NOMO-1 treated with dmso at 0.1 percent for 144 hours (cell line): ENCODE measurements around the gene PCDHA12.
"Not testable (repeated sequence)": the region's sequence is repeated elsewhere in the genome, so short reads cannot be mapped to it uniquely, and the experiment has no call there.

ENCODE experiments used
- DNase-seq: peaks from one replicate; lab custom pipeline; 2025; ENCODE audit not compliant: unreplicated experiment; lab: John Stamatoyannopoulos, UW

PCDHA12 gene, protein sequence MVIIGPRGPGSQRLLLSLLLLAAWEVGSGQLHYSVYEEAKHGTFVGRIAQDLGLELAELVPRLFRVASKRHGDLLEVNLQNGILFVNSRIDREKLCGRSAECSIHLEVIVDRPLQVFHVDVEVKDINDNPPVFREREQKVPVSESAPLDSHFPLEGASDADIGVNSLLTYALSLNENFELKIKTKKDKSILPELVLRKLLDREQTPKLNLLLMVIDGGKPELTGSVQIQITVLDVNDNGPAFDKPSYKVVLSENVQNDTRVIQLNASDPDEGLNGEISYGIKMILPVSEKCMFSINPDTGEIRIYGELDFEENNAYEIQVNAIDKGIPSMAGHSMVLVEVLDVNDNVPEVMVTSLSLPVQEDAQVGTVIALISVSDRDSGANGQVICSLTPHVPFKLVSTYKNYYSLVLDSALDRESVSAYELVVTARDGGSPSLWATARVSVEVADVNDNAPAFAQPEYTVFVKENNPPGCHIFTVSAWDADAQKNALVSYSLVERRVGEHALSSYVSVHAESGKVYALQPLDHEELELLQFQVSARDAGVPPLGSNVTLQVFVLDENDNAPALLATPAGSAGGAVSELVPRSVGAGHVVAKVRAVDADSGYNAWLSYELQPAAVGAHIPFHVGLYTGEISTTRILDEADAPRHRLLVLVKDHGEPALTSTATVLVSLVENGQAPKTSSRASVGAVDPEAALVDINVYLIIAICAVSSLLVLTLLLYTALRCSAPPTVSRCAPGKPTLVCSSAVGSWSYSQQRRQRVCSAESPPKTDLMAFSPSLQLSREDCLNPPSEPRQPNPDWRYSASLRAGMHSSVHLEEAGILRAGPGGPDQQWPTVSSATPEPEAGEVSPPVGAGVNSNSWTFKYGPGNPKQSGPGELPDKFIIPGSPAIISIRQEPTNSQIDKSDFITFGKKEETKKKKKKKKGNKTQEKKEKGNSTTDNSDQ

GRCh38 chr5:140875085-140876065 is at the start of gene PCDHA12:
Gene PCDHA12, plus strand, starts transcription at chr5:140875308. Its CDS starts 165 bp downstream, at chr5:140875473.
- no peak for DNase-seq

DNA sequence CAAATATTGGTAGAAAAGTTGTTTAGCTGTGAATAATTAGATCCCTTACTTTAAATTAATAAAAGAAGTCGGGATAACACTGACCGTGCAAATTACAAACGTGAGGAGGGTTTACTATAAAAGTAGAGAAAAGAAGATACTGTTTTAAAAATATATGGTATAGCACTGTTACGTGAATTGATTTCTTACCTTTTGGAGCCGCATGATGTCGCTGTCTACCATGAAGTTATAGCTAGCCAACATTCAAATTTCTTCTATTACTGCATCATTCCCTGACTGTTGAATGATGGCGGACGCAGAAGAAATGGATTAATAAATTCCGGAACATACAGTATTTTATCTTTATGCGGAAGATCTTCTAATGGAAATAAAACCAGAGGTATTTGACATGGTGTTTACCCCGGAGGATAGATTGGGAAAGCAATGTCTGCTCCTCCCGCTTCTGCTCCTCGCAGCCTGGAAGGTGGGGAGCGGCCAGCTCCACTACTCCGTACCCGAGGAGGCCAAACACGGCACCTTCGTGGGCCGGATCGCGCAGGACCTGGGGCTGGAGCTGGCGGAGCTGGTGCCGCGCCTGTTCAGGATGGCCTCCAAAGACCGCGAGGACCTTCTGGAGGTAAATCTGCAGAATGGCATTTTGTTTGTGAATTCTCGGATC is 47.3 kb upstream of the PCDHA12 start, which contains the start of gene PCDHA6:
TSS of gene PCDHA6 (plus strand) at position 257 of the 658 bp plus-strand sequence. CDS start at position 389, 132 bp downstream.
- no peak for DNase-seq

DNA sequence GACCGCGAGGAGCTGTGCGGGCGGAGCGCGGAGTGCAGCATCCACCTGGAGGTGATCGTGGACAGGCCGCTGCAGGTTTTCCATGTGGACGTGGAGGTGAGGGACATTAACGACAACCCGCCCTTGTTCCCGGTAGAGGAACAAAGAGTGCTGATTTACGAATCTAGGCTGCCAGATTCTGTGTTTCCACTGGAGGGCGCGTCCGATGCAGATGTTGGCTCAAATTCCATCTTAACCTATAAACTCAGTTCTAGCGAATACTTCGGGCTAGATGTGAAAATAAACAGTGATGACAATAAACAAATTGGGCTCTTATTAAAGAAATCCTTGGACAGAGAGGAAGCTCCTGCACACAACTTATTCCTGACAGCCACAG is 46.8 kb upstream of the PCDHA12 start:
- no peak for DNase-seq

DNA sequence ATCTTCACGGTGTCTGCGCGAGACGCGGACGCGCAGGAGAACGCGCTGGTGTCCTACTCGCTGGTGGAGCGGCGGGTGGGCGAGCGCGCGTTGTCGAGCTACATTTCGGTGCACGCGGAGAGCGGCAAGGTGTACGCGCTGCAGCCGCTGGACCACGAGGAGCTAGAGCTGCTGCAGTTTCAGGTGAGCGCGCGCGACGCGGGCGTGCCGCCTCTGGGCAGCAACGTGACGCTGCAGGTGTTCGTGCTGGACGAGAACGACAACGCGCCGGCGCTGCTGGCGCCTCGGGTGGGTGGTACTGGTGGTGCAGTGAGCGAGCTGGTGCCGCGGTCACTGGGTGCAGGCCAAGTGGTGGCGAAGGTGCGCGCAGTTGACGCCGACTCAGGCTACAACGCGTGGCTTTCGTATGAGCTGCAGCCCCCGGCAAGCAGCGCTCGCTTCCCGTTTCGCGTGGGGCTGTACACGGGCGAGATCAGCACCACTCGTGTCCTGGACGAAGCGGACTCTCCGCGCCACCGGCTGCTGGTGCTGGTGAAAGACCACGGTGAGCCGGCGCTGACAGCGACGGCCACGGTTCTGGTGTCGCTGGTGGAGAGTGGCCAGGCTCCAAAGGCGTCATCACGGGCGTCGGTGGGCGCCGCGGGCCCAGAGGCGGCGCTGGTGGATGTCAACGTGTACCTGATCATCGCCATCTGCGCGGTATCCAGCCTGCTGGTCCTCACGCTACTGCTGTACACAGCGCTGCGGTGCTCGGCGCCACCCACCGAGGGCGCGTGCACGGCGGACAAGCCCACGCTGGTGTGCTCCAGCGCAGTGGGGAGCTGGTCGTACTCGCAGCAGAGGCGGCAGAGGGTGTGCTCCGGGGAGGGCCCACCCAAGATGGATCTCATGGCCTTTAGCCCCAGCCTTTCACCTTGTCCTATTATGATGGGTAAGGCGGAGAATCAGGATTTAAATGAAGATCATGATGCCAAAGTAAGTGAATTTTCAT is 45.3 kb upstream of the PCDHA12 start:
- not testable (repeated sequence) for DNase-seq

DNA sequence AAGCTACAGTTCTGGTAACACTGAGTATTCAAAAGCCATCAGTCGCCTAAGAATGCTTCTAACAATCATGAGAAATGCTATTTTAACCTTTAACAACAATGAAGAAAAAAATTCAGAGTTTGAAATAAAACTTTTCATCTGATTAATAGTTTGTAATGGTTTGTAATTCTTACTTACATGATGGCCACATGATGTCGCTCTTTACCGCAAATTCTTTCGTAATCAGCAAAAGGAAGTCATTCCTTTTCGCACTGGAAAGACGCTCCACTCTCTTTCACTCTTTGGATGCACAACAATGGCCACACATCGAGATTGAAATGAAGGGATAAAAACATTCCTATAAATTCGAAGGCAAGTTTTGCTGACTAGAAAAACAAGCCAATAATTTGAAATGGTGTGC is 41.1 kb upstream of the PCDHA12 start, which contains the start of gene PCDHA7:
TSS of gene PCDHA7 (plus strand) at position 277 of the 400 bp plus-strand sequence. CDS start at position 392, 115 bp downstream.
- DNase-seq: no peak

- not testable (repeated sequence) for DNase-seq
These were observed 40.6 kb upstream of the PCDHA12 start for GRCh38 chr5:140834439-140835008.

DNA sequence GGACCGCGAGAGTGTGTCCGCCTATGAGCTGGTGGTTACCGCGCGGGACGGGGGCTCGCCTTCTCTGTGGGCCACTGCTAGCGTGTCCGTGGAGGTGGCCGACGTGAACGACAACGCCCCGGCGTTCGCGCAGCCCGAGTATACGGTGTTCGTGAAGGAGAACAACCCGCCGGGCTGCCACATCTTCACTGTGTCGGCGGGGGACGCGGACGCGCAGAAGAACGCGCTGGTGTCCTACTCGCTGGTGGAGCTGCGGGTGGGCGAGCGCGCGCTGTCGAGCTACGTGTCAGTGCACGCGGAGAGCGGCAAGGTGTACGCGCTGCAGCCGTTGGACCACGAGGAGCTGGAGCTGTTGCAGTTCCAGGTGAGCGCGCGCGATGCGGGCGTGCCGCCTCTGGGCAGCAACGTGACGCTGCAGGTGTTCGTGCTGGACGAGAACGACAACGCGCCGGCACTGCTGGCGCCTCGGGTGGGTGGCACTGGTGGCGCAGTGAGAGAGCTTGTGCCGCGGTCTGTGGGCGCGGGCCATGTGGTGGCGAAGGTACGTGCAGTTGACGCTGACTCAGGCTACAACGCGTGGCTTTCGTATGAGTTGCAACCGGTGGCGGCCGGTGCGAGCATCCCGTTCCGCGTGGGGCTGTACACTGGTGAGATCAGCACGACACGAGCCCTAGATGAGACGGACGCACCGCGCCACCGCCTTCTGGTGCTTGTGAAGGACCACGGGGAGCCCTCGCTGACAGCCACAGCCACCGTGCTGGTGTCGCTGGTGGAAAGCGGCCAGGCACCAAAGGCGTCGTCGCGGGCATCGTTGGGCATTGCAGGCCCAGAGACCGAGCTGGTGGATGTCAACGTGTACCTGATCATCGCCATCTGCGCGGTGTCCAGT is 39.2 kb upstream of the PCDHA12 start:
- DNase-seq: no peak

DNA sequence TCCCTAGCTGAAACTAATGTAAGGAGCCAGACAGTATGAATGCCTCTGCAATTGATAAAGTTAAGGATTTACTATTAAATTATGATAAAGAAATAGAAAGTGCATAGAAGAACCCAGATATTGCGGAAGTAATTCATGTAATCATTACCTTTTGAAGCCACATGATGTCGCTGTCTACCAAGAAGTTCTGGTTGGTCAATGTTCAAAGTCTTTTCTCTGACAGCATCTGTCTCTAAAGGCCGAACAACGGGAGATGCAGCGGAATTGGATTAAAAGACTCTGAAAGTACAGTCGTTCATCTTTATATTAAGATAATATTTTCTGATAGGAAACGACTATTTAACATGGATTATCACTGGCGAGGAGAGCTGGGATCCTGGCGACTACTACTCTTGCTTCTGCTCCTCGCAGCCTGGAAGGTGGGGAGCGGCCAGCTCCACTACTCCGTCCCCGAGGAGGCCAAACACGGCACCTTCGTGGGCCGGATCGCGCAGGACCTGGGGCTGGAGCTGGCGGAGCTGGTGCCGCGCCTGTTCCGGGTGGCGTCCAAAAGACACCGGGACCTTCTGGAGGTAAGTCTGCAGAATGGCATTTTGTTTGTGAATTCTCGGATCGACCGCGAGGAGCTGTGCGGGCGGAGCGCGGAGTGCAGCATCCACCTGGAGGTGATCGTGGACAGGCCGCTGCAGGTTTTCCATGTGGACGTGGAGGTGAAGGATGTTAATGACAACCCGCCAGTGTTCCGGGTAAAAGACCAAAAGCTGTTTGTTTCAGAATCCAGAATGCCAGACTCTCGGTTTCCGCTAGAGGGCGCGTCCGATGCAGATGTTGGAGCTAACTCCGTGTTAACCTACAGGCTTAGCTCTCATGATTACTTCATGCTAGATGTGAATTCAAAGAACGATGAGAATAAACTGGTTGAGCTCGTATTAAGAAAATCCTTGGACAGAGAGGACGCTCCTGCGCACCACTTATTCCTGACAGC is 33.8 kb upstream of the PCDHA12 start, which contains the start of gene PCDHA8:
TSS of gene PCDHA8 (plus strand) at position 210 of the 985 bp plus-strand sequence. CDS start at position 345, 135 bp downstream.
- DNase-seq: no peak

DNA sequence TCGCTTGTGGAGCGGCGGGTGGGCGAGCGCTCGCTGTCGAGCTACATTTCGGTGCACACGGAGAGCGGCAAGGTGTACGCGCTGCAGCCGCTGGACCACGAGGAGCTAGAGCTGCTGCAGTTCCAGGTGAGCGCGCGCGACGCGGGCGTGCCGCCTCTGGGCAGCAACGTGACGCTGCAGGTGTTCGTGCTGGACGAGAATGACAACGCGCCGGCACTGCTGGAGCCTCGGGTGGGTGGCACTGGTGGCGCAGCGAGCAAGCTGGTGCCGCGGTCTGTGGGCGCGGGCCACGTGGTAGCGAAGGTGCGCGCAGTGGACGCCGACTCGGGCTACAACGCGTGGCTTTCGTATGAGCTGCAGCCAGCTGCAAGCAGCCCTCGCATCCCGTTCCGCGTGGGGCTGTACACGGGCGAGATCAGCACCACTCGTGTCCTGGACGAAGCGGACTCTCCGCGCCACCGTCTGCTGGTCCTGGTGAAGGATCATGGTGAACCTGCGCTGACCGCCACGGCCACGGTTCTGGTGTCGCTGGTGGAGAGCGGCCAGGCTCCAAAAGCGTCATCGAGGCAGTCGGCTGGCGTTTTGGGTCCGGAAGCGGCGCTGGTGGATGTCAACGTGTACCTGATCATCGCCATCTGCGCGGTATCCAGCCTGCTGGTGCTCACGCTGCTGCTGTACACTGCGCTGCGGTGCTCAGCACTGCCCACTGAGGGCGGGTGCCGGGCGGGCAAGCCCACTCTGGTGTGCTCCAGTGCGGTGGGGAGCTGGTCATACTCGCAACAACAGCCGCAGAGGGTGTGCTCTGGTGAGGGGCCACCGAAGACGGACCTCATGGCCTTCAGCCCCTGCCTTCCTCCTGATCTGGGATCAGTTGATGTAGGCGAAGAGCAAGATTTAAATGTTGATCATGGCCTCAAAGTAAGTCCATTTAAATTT is 32.0 kb upstream of the PCDHA12 start:
- no peak for DNase-seq

GRCh38 chr5:140848139-140849102 is 26.7 kb upstream of the PCDHA12 start, which contains the start of gene PCDHA9:
Gene PCDHA9, plus strand, starts transcription at chr5:140848382. Its CDS starts 114 bp downstream, at chr5:140848496.
- DNase-seq: not testable (repeated sequence)

GRCh38 chr5:140849831-140850634 is 25.1 kb upstream of the PCDHA12 start:
- not testable (repeated sequence) for DNase-seq

DNA sequence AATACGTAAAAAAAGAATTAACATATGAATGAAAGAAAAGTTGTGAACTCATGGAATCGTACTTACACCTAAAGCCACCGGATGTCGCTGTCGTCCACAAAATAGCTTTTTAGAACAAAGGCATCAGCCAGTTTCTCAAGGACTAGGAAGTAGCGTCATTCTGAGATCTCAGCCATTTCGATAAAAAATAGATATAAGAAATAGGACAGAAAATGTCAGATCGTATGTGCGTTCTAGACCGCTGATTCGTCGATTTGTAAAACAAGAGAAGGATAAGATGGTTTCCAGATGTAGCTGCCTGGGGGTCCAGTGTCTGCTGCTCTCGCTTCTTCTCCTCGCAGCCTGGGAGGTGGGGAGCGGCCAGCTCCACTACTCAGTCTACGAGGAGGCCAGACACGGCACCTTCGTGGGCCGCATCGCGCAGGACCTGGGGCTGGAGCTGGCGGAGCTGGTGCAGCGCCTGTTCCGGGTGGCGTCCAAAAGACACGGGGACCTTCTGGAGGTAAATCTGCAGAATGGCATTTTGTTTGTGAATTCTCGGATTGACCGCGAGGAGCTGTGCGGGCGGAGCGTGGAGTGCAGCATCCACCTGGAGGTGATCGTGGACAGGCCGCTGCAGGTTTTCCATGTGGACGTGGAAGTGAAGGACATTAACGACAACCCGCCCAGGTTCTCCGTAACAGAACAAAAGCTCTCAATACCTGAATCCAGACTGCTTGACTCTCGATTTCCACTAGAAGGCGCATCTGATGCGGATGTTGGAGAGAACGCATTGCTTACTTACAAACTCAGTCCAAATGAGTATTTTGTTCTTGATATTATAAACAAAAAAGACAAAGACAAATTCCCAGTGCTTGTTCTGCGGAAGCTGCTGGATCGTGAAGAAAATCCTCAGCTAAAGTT is 19.1 kb upstream of the PCDHA12 start, which contains the start of gene PCDHA10:
TSS of gene PCDHA10 (plus strand) at position 126 of the 903 bp plus-strand sequence. CDS start at position 278, 152 bp downstream.
- DNase-seq: no peak
